HFF-Myc (cell line): Measurements from ENCODE around the gene VWF.
"Not testable (repeated sequence)": the region's sequence is repeated elsewhere in the genome, so short reads cannot be mapped to it uniquely, and the experiment has no call there.

Experiments
- DNase-seq: peaks from one replicate; pipeline ENCODE4 v3.0.0-alpha.2; 2011; ENCODE audit warnings: low read depth; ENCODE audit errors: extremely low read depth
- H3K4me3 ChIP-seq: replicated peaks from 2 replicates; pipeline ENCODE4 v1.5.1; 2011; ENCODE audit warnings: low read depth, mild to moderate bottlenecking, control low read depth, low read length
- CTCF ChIP-seq: IDR thresholded peaks from 2 replicates; pipeline ENCODE4 v1.5.1; 2012; ENCODE audit warnings: mild to moderate bottlenecking, low read depth, low read length, control low read depth; ENCODE audit errors: missing control alignments

The VWF gene

DNA sequence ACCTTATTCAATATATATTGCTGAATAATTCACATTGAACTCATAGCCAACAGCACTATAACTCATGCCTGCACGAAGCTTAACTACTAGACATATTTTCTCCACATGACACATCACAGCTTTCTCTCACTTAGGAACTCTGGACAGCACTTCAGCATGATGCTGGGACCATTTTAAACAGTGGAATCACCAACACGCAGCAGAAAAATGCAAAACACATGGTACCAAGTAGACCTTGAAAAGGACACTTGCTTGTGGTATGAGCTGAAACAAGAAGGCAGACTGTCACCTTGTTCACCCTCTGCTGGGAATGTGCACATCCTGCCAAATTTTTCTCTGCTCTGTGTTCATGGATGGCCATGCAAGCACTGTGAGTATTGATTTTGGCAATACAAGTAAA is 40.9 kb upstream of the VWF start:
- H3K4me3 ChIP-seq, result no peak overlapping the region
- TF ChIP-seq CTCF, result no peak
- DNase-seq, result no peak

- H3K4me3 ChIP-seq, result no peak overlapping the region
- TF ChIP-seq CTCF, result no peak
- DNase-seq, result no peak
These were observed 39.1 kb upstream of the VWF start for GRCh38 chr12:6163416-6164060.

DNA sequence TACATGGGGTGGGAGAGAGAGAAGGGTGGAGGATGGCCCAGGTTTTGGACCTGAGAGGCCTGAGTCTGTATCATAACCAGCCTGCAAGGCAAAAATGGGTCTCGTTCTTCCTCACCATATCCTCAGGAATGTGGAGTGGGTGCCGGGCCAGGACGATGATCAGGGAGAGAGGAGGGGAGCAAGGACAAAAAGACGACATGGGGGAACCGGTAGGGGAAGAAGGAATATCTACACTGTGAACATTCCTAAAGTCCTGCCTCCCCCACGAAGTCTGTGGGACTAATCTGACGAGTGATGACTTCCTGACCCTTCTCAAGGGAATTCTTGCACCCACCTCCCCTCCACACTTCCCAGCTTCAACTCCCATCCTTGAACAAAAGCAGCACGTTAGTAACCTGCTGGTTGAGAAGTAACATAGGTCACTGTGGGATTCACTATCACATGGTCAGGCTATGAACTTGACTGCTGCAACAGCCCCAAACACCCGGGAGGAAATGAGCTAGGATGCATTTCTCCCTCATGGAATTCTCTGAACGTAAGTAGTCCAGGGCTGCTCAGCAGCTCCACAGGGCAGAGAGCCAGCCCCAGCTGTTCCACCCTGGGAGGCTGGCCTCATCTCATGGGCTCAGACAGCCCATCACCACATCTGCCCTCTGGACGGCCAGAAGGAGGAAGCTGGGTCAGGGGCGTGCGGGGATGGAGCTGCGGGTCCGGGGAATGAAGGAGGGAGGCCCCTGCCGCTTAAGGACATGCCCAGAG is 36.8 kb upstream of the VWF start:
- no peak for TF ChIP-seq CTCF
- no peak overlapping the region for H3K4me3 ChIP-seq
- DNase-seq, result no peak

- not testable (repeated sequence) for H3K4me3 ChIP-seq, DNase-seq
These were observed 35.7 kb upstream of the VWF start for GRCh38 chr12:6160049-6160649.

DNA sequence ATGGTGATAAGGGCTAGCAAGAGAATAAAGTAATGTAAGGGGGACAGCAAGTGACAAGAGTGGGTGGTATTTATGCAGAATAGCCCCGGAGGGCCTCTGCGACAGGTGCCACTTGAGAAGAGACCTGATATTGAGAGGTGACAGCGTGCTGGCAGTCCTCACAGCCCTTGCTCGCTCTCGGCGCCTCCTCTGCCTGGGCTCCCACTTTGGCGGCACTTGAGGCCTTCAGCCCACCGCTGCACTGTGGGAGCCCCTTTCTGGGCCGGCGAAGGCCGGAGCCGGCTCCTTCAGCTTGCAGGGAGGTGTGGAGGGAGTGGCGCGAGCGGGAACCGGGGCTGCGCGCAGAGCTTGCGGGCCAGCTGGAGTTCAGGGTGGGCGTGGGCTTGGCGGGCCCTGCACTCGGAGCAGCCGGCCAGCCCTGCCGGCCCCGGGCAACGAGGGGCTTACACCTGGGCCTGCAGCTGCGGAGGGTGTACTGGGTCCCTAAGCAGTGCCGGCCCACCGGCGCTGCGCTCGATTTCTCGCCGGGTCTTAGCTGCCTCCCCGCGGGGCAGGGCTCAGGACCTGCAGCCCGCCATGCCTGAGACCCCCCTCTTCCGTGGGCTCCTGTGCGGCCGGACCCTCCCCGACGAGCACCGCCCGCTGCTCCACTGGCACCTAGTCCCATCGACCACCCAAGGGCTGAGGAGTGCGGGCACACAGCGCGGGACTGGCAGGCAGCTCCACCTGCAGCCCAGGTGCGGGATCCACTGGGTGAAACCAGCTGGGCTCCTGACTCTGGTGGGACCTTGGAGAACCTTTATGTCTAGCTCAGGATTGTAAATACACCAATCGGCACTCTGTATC is 34.9 kb upstream of the VWF start:
- DNase-seq, H3K4me3 ChIP-seq: not testable (repeated sequence)

- H3K4me3 ChIP-seq, result no peak overlapping the region
- no peak for TF ChIP-seq CTCF
- DNase-seq, result no peak
These were observed 34.3 kb upstream of the VWF start for GRCh38 chr12:6158749-6159148.

- no peak for TF ChIP-seq CTCF
- H3K4me3 ChIP-seq, result no peak overlapping the region
- DNase-seq, result no peak
These were observed 33.8 kb upstream of the VWF start for GRCh38 chr12:6158255-6158654.
